Measurements from ENCODE around the gene RHEBL1.
A peak's percentile ranks its signal among the peaks of the same experiment; 100 is the strongest.

RHEBL1 gene

DNA sequence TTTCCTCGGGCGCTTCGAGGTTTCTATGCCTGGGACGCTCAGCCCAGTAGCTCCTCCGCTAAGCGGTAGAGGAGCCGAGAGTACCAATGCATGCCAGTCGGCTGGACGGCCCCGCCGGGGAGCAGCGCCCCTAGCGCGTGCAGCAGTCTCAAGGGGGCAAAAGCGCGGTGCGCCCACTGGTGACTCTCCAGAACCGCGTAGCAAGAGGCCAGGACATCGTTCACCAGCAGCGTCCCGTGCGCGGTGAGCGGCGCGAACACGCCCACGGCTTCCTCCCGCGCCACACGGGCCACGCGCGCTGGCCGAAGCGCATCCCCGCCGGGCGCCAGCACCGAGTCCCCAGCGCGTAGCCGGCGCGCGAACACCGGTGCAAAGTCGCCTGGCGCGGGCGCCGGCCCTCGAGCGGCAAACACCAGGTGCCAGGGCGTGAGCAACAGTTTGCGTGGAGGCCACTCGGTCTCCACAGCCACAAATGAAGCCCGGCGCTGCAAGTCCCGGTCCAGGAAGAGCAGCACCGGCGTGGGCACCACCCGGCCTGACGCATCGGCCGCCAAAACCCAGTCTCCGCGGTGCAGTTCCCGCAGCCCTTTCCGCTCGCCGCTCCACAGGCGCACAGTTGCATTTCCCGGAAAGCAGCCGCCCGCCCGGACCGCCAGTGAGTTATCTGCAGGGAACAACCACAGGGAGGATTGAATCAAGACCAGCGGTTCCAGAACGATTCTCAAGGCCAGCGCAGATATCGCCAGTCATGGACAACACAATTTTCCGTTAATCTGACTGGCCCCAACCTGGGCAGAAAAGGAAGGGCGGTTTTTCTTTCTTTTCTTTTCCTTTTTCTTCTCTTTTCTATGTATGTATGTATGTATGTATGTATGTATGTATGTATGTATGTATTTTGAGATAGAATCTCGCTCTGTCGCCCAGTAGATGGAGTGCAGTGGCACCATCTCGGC lies 20.3 kb upstream of the RHEBL1 start:
- DNase-seq, result peak in 7 of 10 donors; percentile 32 to 90 (median 42)
- intact Hi-C loops (cut with DNase I), result loop anchor here (2.0 kb wide), 1 partner anchor 31 kb away; no protein-coding TSS in a partner anchor

DNA sequence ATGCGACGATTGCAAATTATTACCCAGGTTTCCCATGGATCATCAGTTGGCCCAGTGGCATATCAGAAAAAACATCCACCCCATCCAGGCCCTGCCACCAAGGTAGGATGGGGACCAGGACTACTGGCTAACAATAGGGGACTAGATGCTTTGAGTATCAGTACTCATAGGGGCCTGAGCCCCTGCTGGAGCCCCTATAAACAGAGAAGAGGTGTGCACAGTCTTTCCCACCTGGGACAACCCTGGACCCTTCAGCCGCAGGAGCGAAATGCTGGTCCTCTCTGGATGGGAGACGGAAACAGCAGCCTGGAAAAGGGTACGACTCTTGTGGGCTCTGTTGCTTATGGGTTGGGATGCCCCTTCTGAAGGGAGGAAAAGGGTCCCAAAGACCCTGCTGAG lies 19.2 kb upstream of the RHEBL1 start:
- DNase-seq, result peak in 1 of 10 donors; percentile 55
- intact Hi-C loops (cut with DNase I), result loop anchor here (1.0 to 2.0 kb wide), 2 partner anchors 32 to 146 kb away; no protein-coding TSS in a partner anchor

DNA sequence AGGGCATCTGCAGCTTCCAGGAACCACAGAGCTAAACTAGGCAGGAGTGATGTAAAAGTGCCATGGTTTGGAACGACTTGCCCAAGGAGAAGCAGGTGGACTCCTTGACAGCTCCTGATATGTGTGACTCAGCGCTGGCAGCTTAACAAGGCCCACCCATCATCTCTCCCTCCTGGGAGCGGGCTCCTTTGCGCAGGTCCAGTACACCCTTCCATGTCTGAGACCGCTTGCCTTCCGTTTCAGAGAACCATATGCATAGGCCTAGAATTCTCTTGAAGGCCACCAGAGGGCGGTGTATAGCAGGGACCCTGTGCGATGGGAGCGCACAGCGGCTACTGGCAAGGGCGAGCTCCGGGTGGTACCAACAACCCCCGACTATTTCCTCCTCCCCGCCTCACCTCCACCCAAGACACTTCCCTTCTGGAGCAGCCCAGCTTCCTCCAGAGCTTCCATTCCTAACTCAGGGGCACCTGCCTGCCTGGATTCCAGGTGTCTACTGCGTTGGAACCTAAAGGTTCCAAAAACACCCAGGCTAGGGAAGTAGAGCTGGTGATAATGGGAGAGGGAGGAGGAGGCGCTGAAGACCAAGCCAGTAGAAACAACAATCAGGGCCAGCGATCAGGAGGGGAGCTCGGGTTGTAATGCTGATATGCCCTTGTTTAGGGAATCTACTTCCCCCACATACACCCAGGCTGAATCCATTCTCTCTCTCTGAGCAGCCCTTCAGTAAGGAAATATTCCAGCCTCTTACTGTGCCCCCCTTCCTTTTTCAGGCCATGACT lies 18.6 kb upstream of the RHEBL1 start:
- intact Hi-C loops (cut with DNase I), result loop anchor here (1.0 to 2.0 kb wide), 2 partner anchors 32 to 147 kb away; no protein-coding TSS in a partner anchor
- peak; percentile 60 to 96 (median 80) for DNase-seq

DNA sequence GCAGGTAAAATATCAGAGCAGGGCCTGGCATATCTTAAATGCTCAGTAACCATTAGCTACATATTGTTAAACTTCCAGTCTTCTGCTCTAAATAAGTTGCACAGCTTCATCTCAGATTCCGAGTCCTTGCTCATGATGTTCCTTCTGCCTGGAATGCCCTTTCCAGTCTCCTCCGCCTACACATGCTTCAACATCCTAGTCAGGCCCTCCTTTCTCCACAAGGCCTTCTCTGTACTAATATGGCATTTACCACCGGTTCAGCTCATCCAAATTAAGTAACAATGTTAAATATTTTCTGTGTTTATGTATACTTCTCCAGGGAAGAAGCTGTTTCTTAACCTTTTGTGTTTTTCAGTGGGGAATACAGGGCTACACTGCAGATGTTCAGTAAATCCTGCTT lies 16.3 kb upstream of the RHEBL1 start:
- intact Hi-C loops (cut with DNase I), result no loop called here
- no peak for DNase-seq

DNA sequence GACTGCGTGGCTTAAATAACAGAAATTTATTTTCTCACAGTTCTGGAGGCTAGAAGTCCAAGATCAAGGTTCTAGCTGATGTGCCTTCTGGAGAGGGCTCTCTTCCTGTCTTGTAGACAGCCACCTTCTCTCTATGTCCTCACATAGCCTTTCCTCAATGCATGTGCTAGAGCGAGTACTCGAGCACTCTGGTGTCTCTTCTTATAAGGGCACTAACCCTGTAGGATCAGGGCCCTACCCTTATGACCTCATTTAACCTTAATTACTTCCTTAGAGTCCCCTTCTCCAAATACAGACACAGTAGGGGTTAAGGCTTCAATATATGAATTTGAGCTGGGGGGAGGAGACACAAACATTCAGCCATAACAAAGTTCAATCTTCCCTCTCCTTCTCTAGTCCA lies 14.7 kb upstream of the RHEBL1 start:
- DNase-seq, result no peak
- intact Hi-C loops (cut with DNase I), result no loop called here

DNA sequence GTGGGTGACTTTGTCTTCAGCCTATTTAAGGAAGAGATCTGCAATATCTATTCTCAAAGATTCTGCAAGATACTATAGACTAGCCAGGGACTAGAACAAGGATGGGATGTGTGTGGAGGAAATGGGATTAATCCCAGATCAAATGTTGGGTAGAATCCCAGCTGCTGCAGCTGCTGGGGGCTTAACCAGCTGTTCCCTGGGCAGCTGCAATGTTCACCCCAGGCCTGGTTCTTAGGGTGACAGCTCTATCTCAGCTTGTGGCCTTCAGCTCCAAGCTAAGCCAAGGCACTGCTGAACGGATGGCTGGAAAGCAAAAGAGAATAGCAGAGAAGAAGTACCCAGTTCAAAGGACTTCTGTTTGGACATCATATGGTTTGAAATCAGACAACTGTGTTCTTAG lies 10.0 kb upstream of the RHEBL1 start:
- no peak for DNase-seq
- intact Hi-C loops (cut with DNase I), result no loop called here

DNA sequence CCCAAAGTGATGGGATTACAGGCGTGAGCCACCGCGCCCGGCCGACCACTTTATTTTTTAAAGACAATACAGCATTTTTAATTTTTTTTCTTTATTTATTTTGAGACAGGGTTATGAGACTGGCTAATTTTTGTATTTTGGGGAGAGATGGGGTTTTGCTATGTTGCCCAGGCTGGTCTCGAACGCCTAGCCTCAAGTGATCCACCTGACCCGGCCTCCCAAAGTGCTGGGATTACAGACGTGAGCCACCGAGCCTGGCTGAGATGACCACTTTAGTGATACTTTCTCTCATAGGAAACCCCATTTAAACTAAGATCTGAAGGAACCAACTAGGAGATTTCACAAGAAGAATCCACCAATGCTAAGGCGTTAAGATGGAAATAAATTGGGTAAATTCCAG lies 1.2 kb upstream of the RHEBL1 start:
- peak in 1 of 10 donors; percentile 50 for DNase-seq
- intact Hi-C loops (cut with DNase I), result no loop called here

DNA sequence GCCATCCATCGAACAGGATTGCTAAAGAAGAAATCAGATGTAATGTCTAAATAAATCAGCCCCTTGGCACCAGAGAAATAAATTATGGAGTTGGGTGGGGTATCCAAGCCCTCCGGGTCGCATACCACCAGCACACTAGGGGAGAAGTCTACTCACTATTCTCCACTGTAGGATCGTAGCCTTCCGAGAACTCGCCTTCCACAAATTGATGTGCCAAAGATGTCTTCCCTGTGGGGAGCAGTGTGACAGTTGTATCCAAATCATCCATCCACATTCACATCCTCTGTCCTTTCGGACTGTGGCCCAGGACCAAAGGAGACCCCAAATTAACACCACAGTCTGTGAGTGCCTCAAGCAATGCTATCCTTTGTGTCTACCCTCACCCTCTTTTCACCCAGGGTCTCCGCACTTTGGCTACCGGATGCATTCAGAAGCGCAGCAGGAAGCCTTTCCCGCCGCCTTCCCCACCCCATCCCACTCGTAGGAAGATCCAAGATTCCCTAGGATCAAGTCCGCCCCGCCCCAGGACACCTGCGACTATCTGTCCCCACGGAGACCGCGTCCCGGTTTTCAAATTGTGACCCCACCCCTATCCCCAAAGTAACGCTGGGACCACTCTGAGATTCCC lies 786 bp downstream of the RHEBL1 start:
- peak in 3 of 10 donors; percentile 43 to 88 (median 78) for DNase-seq
- intact Hi-C loops (cut with DNase I), result no loop called here

DNA sequence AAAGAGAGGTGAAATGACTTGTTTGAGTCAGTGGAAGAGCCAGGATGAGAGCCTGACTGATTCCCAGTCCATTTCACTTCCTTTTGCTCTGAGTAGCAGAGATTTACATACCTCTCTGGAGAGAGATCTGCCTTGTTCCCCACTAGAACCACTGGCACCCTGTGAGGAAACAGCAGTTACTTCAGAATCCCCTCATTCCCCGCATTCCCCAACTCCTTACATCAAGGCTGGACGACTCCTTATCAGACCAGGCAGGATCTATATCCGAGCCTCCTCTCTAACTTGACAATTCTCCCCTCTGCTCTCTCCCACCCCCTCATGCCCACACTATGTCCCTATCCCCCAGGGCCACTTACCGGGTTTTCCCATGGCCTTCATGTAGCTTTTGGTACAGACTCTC lies 3.7 kb downstream of the RHEBL1 start:
- intact Hi-C loops (cut with DNase I), result no loop called here
- DNase-seq, result peak in 1 of 10 donors; percentile 6

DNA sequence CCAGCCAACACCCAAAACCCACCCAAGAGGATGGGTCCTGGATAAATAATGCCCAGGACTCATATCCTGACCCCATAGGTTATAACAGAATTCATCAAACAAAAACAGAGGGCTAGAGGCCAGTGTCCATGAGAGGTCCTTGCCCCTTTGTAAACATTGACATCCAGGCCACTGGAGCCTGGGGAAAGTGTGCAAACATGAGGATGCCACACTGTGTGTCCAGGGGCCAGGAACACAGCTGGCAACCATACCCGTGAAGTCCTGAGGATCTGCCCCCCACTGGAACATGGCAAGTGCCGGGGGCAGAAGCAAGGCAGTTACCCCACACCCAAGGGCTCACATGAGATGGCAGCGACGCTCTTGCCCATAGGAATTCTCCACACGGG lies 5.0 kb downstream of the RHEBL1 start:
- peak in 1 of 10 donors; percentile 40 for DNase-seq
- intact Hi-C loops (cut with DNase I), result loop anchor here (2.0 to 5.0 kb wide), 2 partner anchors 58 to 170 kb away; no protein-coding TSS in a partner anchor

DNA sequence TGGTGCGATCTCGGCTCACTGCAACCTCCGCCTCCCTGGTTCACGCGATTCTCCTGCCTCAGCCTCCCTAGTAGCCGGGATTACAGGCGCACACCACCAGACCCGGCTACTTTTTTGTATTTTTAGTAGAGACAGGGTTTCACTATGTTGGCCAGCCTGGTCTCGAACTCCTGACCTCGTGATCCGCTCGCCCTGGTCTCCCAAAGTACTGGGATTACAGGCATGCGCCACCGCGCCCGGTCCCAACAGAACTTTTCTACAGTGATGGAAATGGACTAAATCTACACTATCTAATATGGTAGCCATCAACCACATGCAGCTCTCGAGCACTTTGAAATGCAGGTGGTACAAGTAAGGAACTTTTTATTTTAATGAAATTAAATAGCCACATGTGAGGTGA lies 7.9 kb downstream of the RHEBL1 start:
- peak in 1 of 10 donors; percentile 54 for DNase-seq
- intact Hi-C loops (cut with DNase I), result loop anchor here (5.0 kb wide), 1 partner anchor 60 kb away; no protein-coding TSS in a partner anchor

DNA sequence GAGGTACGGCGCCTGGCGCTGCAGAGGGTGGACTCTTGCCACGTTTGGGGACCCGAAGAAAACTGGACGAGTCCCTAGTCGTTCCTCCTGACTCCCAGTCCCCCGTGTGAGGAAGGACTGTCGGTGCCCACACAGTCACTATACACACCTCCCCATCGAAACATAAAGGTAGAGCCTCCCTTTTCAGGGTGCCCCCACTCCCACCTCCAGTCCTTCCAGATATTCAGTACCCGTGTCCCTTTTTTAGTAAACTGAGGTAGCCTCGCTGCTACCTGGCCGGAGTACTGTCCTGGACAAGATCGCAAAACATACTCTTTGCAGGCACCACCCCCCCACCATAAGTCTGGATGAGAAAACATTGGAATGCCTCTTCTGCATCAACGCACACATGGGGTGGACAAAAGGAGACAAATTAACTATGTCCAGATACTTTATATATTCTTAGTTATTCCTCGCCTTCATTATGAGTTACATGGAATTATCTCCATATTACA lies 8.6 kb downstream of the RHEBL1 start:
- intact Hi-C loops (cut with DNase I), result loop anchor here (5.0 kb wide), 1 partner anchor 61 kb away; no protein-coding TSS in a partner anchor

DNA sequence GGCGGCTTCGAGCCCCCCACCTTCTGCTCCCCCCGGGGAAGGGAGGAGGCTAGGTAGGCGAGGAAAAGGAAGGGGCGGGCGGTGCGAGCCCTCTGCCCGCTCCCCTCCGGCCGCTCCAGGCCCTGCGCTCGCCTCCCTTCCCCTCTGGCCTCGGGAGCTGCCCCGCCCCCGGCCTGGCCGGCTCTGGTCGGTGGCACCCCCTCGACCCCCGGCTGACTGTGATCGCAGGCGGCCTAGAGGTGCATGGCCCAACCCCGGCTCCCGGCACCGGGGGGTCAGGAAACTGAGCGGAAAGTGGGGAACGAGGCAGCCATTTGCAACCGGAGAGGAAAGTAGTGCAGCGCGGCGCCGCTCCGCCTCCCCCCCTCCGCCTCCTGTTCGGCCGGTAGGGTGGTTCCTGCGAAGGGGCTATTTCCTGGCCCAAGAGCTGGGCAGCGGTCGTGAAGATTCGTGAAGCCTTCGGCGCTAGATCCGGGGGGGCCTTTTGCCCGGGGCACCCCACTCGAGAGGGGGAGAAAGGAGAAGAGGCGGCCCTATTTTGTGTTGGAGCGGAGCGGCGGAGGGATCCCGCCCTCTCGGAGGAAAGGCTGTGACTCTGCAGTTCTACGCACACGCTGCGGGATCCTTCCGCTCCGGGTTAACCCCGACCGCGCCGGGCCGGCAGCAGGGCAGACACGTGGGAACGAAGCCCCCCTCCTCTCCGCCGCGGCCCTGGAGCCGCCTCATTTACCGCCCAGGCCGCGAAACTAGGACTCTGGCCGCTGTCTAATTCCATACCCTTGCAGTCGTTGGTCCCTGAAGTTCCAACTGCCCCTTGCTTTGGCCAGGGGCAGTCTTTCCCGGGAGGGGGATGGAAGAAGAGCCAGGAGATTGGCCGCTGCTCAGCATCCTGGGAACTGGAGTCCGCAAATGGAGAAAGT lies 9.3 kb downstream of the RHEBL1 start, which contains the start of gene KMT2D:
Gene KMT2D, minus strand, starts transcription at position 558 of the 920 bp plus-strand sequence. CDS start 5,470 bp downstream, outside the sequence.
- intact Hi-C loops (cut with DNase I), result loop anchor here (5.0 kb wide), 1 partner anchor 62 kb away; no protein-coding TSS in a partner anchor
- DNase-seq, result peak; percentile 86 to 99 (median 90)

More for the DNA sequence above, 8.6 kb downstream of the RHEBL1 start:
- DNase-seq, result no peak

DNA sequence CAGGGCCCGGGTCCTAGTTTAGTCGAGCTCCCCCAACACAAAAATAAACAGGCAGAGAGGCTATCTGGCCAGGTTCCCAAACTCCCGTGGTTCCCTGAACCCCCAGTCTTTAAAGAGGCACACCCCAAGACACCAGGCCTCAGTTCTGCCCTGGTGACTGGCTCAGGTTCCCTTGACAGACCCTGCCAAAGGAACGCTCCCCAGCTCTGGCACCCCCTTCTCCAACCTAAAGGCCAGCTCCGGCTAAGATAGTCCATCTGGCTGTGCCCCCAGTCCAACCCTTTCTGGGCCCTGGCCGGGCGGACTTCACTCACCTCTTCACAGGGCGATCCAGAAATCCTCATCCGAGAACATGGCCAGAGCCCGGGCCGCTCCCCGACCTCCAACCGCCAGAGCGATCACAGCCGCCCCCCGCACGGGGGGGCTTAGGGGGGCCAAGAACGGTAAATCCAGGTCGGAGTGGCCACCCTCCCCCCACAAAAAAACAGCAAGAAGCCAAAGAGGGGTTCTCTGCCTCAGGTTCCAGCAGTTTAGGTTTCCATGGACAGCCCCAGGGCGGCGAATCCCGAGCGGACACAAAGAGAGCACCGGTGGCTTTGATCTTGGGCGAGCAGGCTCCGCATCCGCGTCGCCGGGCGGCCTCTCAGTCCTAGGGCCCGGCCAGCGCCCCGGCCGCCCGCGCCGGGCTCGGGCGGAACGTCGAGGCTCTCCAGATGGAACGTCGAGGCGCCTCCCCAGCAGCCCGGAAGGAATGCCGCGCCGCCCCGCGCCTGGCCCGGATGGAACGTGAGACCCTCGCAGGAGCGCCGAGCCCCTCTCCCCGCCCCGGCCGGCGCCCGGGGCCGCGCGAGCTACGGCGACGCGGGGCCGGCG lies 10.2 kb downstream of the RHEBL1 start:
- peak in 2 of 10 donors; percentile 59 to 88 for DNase-seq
- intact Hi-C loops (cut with DNase I), result loop anchor here (5.0 kb wide), 1 partner anchor 63 kb away; no protein-coding TSS in a partner anchor

DNA sequence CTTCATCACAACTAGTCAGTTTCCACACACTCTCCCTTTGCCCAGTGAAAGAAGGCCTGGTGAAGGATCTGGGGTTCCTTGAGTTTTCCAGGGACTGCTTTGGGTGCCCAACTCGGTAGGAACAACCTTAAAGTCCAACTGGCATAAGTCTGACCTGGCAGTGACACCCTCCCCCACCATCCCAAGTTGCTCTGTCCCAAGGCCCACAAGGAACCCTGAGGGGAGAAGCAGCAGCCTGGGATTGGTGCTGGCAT lies 10.8 kb downstream of the RHEBL1 start:
- no peak for DNase-seq
- intact Hi-C loops (cut with DNase I), result no loop called here

DNA sequence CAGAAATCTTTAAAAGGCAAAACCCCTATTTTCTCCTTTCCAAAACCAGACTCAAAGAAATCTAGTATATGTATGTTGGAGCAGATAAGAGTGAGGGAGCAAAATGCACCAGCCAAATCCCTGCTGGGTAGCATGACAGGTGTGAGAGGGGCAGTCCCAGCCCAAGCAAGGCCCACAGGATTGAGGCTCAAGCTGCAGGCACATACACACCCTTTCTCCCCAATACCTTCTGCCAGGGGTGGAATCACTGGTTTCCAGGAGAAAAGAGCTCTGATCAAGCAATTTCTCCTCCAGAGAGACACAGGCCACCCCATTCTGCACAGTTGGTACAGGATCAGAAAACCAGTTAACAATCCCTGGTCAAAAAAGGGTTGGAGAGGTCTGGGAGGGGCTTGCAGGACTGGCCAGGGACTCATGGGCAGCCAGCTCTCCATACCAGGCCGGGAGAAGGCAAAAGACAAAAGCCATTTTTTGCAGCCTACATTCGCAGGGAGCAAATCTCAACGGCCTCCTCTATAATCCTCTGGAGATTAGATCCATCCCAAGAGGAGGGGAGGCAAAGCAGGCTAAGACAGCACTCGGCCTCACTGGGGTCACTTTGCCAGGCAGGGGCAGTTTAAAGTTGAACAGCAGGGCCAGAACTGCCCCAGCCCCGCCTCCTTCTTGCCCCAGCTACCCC lies 11.3 kb downstream of the RHEBL1 start:
- intact Hi-C loops (cut with DNase I), result no loop called here
- DNase-seq, result peak in 2 of 10 donors; percentile 21 to 24

DNA sequence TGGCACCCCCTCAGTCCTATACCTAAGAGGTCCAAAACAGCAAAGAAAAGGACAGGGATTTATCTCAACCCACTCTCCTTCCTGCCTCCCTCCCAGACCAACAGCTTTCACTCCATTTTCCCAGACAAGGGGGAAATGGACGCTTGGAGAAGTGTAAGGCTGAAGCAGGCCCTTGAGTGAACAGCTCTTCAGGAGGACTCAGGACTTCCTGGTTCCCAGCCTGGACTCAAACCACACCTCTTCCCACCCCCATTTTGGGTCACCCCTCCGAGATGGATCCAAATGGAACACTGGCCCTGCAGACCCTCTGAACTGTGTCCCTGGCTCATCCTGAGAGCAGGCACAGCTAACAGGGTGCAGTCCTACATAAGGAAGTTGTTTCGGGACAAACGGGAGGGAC lies 11.9 kb downstream of the RHEBL1 start:
- intact Hi-C loops (cut with DNase I), result no loop called here
- DNase-seq, result peak in 2 of 10 donors; percentile 17 to 23

All from posterior cingulate gyrus (tissue), 11 donors.